ENCODE measurements around the gene TMX3. TPM values are rescaled to one million over a fixed set of nuclear protein-coding genes. Genes with fewer than 3 reads are reported as not detected.

The TMX3 gene
- total RNA-seq, 1 experiment from 2014 or later, result 33.3 TPM

DNA sequence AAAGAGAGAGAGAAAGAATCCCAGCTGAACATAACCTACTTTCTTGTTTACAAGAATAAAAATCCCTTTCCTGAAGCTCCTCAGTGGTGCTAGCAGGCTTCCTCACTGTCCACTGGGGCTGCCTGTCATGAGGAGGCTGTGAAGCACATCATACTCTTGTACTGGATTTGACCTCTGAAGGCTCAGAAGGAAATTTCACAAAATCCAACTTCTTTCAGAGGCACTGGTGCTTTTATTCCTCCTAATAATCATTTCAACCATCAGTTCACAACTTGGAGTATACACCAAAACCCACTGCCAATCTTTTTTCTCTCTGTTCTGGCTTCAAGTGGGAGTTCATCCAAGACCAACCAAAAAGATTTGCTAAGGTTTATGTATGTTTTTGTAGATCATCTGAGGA is 48.5 kb downstream of the TMX3 start:
- Mint-ChIP-seq H3K27me3 (ENCODE audit: low read depth) (no peaks in the 10 kb centered on the region), H3K4me1 (no peaks in the 10 kb centered on the region), H3K27ac (no peak overlapping the region), H3K9me3 (no peaks in the 10 kb centered on the region), H3K4me3 (no peak overlapping the region), H3K36me3 (no peaks in the 10 kb centered on the region)
- POLR2A ChIA-PET, result no interaction called here
- TF ChIP-seq, protein P1, sequence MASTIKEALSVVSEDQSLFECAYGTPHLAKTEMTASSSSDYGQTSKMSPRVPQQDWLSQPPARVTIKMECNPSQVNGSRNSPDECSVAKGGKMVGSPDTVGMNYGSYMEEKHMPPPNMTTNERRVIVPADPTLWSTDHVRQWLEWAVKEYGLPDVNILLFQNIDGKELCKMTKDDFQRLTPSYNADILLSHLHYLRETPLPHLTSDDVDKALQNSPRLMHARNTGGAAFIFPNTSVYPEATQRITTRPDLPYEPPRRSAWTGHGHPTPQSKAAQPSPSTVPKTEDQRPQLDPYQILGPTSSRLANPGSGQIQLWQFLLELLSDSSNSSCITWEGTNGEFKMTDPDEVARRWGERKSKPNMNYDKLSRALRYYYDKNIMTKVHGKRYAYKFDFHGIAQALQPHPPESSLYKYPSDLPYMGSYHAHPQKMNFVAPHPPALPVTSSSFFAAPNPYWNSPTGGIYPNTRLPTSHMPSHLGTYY (CRISPR knock-in tag; IDR thresholded peaks at IDR 0.05), result no peak
- TF ChIP-seq JUN (CRISPR knock-in tag; IDR thresholded peaks at IDR 0.05) (no peak), GABPB1 (CRISPR knock-in tag; IDR thresholded peaks at IDR 0.05) (no peak), ATF1 (CRISPR knock-in tag; IDR thresholded peaks at IDR 0.05) (no peak), NFATC4 (CRISPR knock-in tag; IDR thresholded peaks at IDR 0.05) (no peak), TEAD1 (CRISPR knock-in tag; IDR thresholded peaks at IDR 0.05) (no peak)
- TF ChIP-seq, protein P2, sequence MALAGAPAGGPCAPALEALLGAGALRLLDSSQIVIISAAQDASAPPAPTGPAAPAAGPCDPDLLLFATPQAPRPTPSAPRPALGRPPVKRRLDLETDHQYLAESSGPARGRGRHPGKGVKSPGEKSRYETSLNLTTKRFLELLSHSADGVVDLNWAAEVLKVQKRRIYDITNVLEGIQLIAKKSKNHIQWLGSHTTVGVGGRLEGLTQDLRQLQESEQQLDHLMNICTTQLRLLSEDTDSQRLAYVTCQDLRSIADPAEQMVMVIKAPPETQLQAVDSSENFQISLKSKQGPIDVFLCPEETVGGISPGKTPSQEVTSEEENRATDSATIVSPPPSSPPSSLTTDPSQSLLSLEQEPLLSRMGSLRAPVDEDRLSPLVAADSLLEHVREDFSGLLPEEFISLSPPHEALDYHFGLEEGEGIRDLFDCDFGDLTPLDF (CRISPR knock-in tag; IDR thresholded peaks at IDR 0.05), result no peak
- TF ChIP-seq, protein P3, sequence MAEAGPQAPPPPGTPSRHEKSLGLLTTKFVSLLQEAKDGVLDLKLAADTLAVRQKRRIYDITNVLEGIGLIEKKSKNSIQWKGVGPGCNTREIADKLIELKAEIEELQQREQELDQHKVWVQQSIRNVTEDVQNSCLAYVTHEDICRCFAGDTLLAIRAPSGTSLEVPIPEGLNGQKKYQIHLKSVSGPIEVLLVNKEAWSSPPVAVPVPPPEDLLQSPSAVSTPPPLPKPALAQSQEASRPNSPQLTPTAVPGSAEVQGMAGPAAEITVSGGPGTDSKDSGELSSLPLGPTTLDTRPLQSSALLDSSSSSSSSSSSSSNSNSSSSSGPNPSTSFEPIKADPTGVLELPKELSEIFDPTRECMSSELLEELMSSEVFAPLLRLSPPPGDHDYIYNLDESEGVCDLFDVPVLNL (CRISPR knock-in tag; IDR thresholded peaks at IDR 0.05; ENCODE audit: borderline replicate concordance, low read depth), result no peak
- TF ChIP-seq, protein P4, sequence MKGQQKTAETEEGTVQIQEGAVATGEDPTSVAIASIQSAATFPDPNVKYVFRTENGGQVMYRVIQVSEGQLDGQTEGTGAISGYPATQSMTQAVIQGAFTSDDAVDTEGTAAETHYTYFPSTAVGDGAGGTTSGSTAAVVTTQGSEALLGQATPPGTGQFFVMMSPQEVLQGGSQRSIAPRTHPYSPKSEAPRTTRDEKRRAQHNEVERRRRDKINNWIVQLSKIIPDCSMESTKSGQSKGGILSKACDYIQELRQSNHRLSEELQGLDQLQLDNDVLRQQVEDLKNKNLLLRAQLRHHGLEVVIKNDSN (CRISPR knock-in tag; IDR thresholded peaks at IDR 0.05), result no peak
- TF ChIP-seq, protein P5, sequence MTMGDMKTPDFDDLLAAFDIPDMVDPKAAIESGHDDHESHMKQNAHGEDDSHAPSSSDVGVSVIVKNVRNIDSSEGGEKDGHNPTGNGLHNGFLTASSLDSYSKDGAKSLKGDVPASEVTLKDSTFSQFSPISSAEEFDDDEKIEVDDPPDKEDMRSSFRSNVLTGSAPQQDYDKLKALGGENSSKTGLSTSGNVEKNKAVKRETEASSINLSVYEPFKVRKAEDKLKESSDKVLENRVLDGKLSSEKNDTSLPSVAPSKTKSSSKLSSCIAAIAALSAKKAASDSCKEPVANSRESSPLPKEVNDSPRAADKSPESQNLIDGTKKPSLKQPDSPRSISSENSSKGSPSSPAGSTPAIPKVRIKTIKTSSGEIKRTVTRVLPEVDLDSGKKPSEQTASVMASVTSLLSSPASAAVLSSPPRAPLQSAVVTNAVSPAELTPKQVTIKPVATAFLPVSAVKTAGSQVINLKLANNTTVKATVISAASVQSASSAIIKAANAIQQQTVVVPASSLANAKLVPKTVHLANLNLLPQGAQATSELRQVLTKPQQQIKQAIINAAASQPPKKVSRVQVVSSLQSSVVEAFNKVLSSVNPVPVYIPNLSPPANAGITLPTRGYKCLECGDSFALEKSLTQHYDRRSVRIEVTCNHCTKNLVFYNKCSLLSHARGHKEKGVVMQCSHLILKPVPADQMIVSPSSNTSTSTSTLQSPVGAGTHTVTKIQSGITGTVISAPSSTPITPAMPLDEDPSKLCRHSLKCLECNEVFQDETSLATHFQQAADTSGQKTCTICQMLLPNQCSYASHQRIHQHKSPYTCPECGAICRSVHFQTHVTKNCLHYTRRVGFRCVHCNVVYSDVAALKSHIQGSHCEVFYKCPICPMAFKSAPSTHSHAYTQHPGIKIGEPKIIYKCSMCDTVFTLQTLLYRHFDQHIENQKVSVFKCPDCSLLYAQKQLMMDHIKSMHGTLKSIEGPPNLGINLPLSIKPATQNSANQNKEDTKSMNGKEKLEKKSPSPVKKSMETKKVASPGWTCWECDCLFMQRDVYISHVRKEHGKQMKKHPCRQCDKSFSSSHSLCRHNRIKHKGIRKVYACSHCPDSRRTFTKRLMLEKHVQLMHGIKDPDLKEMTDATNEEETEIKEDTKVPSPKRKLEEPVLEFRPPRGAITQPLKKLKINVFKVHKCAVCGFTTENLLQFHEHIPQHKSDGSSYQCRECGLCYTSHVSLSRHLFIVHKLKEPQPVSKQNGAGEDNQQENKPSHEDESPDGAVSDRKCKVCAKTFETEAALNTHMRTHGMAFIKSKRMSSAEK (CRISPR knock-in tag; IDR thresholded peaks at IDR 0.05; ENCODE audit: borderline replicate concordance), result no peak
- DNase-seq (ENCODE audit: low spot score) (no peak), ATAC-seq (no peak)
- CTCF ChIA-PET, result interaction anchor here (0.5 kb wide), 1 partner anchor 19 kb away, joined by 3 read pairs; no protein-coding TSS in a partner anchor

DNA sequence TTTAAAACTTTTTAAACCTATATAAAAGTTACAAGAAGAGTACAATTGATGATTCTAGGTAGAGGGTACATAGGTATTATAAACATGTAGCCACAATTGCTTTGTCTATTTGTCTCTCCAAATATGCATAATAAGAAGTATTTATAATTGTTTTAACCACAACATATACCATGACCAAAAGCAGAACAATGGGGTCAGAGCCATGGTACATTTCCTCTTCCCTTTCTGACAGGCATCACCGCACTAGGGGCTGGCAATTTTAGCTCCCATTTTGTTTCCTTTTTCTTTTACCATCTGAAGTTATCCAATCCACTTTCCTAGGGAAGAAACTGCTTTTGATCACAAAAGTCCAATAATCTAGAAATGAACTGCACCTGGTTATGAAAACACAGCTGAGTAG is 49.3 kb downstream of the TMX3 start:
- Mint-ChIP-seq H3K9me3 (no peaks in the 10 kb centered on the region), H3K4me3 (no peak overlapping the region), H3K36me3 (no peaks in the 10 kb centered on the region), H3K27ac (no peak overlapping the region), H3K4me1 (no peaks in the 10 kb centered on the region), H3K27me3 (ENCODE audit: low read depth) (no peaks in the 10 kb centered on the region)
- no peak for DNase-seq (ENCODE audit: low spot score)
- no peak for ATAC-seq
- POLR2A ChIA-PET, result no interaction called here
- TF ChIP-seq ZNF671 (CRISPR knock-in tag; IDR thresholded peaks at IDR 0.05) (no peak), TCF7 (CRISPR knock-in tag; IDR thresholded peaks at IDR 0.05; ENCODE audit: low read depth) (no peak), FOXJ3 (CRISPR knock-in tag; IDR thresholded peaks at IDR 0.05; ENCODE audit: borderline replicate concordance) (no peak), NR3C1 (CRISPR knock-in tag; conservative IDR thresholded peaks at IDR 0.05; ENCODE audit: low read depth) (no peak), SOX15 (CRISPR knock-in tag; IDR thresholded peaks at IDR 0.05) (no peak), TEAD1 (CRISPR knock-in tag; IDR thresholded peaks at IDR 0.05) (no peak)
- TF ChIP-seq, protein P6, sequence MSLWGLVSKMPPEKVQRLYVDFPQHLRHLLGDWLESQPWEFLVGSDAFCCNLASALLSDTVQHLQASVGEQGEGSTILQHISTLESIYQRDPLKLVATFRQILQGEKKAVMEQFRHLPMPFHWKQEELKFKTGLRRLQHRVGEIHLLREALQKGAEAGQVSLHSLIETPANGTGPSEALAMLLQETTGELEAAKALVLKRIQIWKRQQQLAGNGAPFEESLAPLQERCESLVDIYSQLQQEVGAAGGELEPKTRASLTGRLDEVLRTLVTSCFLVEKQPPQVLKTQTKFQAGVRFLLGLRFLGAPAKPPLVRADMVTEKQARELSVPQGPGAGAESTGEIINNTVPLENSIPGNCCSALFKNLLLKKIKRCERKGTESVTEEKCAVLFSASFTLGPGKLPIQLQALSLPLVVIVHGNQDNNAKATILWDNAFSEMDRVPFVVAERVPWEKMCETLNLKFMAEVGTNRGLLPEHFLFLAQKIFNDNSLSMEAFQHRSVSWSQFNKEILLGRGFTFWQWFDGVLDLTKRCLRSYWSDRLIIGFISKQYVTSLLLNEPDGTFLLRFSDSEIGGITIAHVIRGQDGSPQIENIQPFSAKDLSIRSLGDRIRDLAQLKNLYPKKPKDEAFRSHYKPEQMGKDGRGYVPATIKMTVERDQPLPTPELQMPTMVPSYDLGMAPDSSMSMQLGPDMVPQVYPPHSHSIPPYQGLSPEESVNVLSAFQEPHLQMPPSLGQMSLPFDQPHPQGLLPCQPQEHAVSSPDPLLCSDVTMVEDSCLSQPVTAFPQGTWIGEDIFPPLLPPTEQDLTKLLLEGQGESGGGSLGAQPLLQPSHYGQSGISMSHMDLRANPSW (CRISPR knock-in tag; conservative IDR thresholded peaks at IDR 0.05; ENCODE audit: low read depth), result no peak
- TF ChIP-seq, protein P7, sequence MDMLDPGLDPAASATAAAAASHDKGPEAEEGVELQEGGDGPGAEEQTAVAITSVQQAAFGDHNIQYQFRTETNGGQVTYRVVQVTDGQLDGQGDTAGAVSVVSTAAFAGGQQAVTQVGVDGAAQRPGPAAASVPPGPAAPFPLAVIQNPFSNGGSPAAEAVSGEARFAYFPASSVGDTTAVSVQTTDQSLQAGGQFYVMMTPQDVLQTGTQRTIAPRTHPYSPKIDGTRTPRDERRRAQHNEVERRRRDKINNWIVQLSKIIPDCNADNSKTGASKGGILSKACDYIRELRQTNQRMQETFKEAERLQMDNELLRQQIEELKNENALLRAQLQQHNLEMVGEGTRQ (CRISPR knock-in tag; IDR thresholded peaks at IDR 0.05), result no peak
- CTCF ChIA-PET, result interaction anchor here (0.5 kb wide), 1 partner anchor 18 kb away, joined by 3 read pairs; no protein-coding TSS in a partner anchor
